ENCODE measurements around the gene EMILIN1.
A peak's percentile ranks its signal among the peaks of the same experiment; 100 is the strongest.

Gene EMILIN1

GRCh38 chr2:27092696-27093429 is 14.4 kb downstream of the EMILIN1 start:
- POLR2A ChIA-PET = no interaction called here

GRCh38 chr2:27093430-27094352 is 15.3 kb downstream of the EMILIN1 start:
- Histone ChIP-seq H3K36me3 (ENCODE audit: control insufficient read depth in 4 of 4, insufficient read depth in 4 of 4, low read length in 3 of 4) (no peaks in the 10 kb centered on the region), H3K27ac (ENCODE audit: insufficient read depth in 1 of 2, low read depth in 1 of 2, low read length in 2 of 2, poor library complexity in 1 of 2, severe bottlenecking in 2 of 2) (no peak overlapping the region), H3K4me1 (ENCODE audit: control extremely low read depth in 1 of 4, control insufficient read depth in 4 of 4, insufficient read depth in 4 of 4, low read length in 3 of 4) (peaks cover 0 to 12% (median 10%) of the 10 kb centered on the region in 4 experiments), H3K4me3 (ENCODE audit: control insufficient read depth in 1 of 7, extremely low read depth in 1 of 7, insufficient read depth in 4 of 7, low read depth in 2 of 7, low read length in 6 of 7) (no peak overlapping the region), H3K27me3 (replicated peaks in 2 of 5; ENCODE audit: control insufficient read depth in 4 of 5, insufficient read depth in 5 of 5, low read length in 4 of 5) (no peaks in the 10 kb centered on the region), H3K9me3 (ENCODE audit: control extremely low read depth in 1 of 5, control insufficient read depth in 4 of 5, insufficient read depth in 2 of 5, low read depth in 1 of 5, low read length in 4 of 5) (no peaks in the 10 kb centered on the region)
- 100% methylated on average over 4 of the region's 6 CpGs for WGBS (ENCODE audit: insufficient coverage)
- CTCF ChIA-PET = interaction anchor here (0.8 to 2.0 kb wide), 11 partner anchors 8 to 125 kb away, joined by 3 to 8 read pairs (median 4); partner anchors contain the start of gene ABHD1
- no peak for DNase-seq
- POLR2A ChIA-PET = no interaction called here

More at GRCh38 chr2:27092696-27093429, 14.4 kb downstream of the EMILIN1 start:
- Histone ChIP-seq H3K27me3 (replicated peaks in 2 of 5; ENCODE audit: control insufficient read depth in 4 of 5, insufficient read depth in 5 of 5, low read length in 4 of 5) (no peaks in the 10 kb centered on the region), H3K4me1 (ENCODE audit: control extremely low read depth in 1 of 4, control insufficient read depth in 4 of 4, insufficient read depth in 4 of 4, low read length in 3 of 4) (peaks cover 0 to 12% (median 10%) of the 10 kb centered on the region in 4 experiments), H3K27ac (ENCODE audit: insufficient read depth in 1 of 2, low read depth in 1 of 2, low read length in 2 of 2, poor library complexity in 1 of 2, severe bottlenecking in 2 of 2) (no peak overlapping the region), H3K9me3 (ENCODE audit: control extremely low read depth in 1 of 5, control insufficient read depth in 4 of 5, insufficient read depth in 2 of 5, low read depth in 1 of 5, low read length in 4 of 5) (no peaks in the 10 kb centered on the region), H3K36me3 (ENCODE audit: control insufficient read depth in 4 of 4, insufficient read depth in 4 of 4, low read length in 3 of 4) (no peaks in the 10 kb centered on the region), H3K4me3 (ENCODE audit: control insufficient read depth in 1 of 7, extremely low read depth in 1 of 7, insufficient read depth in 4 of 7, low read depth in 2 of 7, low read length in 6 of 7) (no peak overlapping the region)
- 90% methylated on average over 9 of the region's 10 CpGs for WGBS (ENCODE audit: insufficient coverage)
- DNase-seq = no peak
- CTCF ChIA-PET = interaction anchor here (0.9 to 2.0 kb wide), 7 partner anchors 10 to 99 kb away, joined by 3 to 8 read pairs (median 3); no protein-coding TSS in a partner anchor

- Histone ChIP-seq H3K36me3 (ENCODE audit: control insufficient read depth in 4 of 4, insufficient read depth in 4 of 4, low read length in 3 of 4) (peaks cover 0 to under 1% (median 0%) of the 10 kb centered on the region in 4 experiments), H3K9me3 (ENCODE audit: control extremely low read depth in 1 of 5, control insufficient read depth in 4 of 5, insufficient read depth in 2 of 5, low read depth in 1 of 5, low read length in 4 of 5) (no peaks in the 10 kb centered on the region), H3K27ac (ENCODE audit: insufficient read depth in 1 of 2, low read depth in 1 of 2, low read length in 2 of 2, poor library complexity in 1 of 2, severe bottlenecking in 2 of 2) (no peak overlapping the region), H3K27me3 (replicated peaks in 2 of 5; ENCODE audit: control insufficient read depth in 4 of 5, insufficient read depth in 5 of 5, low read length in 4 of 5) (no peaks in the 10 kb centered on the region), H3K4me3 (ENCODE audit: control insufficient read depth in 1 of 7, extremely low read depth in 1 of 7, insufficient read depth in 4 of 7, low read depth in 2 of 7, low read length in 6 of 7) (no peak overlapping the region), H3K4me1 (ENCODE audit: control extremely low read depth in 1 of 4, control insufficient read depth in 4 of 4, insufficient read depth in 4 of 4, low read length in 3 of 4) (peaks cover 0 to 12% (median 10%) of the 10 kb centered on the region in 4 experiments)
- no peak for DNase-seq
- POLR2A ChIA-PET = no interaction called here
- 99% methylated on average over 22 of the region's 24 CpGs for WGBS (ENCODE audit: insufficient coverage)
- CTCF ChIA-PET = interaction anchor here (0.8 to 2.0 kb wide), 9 partner anchors 9 to 125 kb away, joined by 3 to 8 read pairs (median 4); partner anchors contain the start of gene ABHD1
These were observed 16.1 kb downstream of the EMILIN1 start for GRCh38 chr2:27094353-27094984.

GRCh38 chr2:27095427-27095744 is 17.0 kb downstream of the EMILIN1 start:
- no peak overlapping the region for H3K27ac ChIP-seq (ENCODE audit: insufficient read depth in 1 of 2, low read depth in 1 of 2, low read length in 2 of 2, poor library complexity in 1 of 2, severe bottlenecking in 2 of 2)
- ChIA-PET CTCF (interaction anchor here (1.2 to 8.2 kb wide), 3 partner anchors 71 to 97 kb away, joined by 3 to 97 read pairs (median 5); no protein-coding TSS in a partner anchor), POLR2A (no interaction called here)
- H3K4me3 ChIP-seq (ENCODE audit: control insufficient read depth in 1 of 7, extremely low read depth in 1 of 7, insufficient read depth in 4 of 7, low read depth in 2 of 7, low read length in 6 of 7) = peak overlapping the region in 1 of 7 experiments; percentile 5
- H3K9me3 ChIP-seq (ENCODE audit: control extremely low read depth in 1 of 5, control insufficient read depth in 4 of 5, insufficient read depth in 2 of 5, low read depth in 1 of 5, low read length in 4 of 5) = no peaks in the 10 kb centered on the region
- no peaks in the 10 kb centered on the region for H3K27me3 ChIP-seq (replicated peaks in 2 of 5; ENCODE audit: control insufficient read depth in 4 of 5, insufficient read depth in 5 of 5, low read length in 4 of 5)
- WGBS (ENCODE audit: insufficient coverage) = 92% methylated on average over 2 of the region's 2 CpGs
- peaks cover 0 to 12% (median 10%) of the 10 kb centered on the region in 4 experiments for H3K4me1 ChIP-seq (ENCODE audit: control extremely low read depth in 1 of 4, control insufficient read depth in 4 of 4, insufficient read depth in 4 of 4, low read length in 3 of 4)
- H3K36me3 ChIP-seq (ENCODE audit: control insufficient read depth in 4 of 4, insufficient read depth in 4 of 4, low read length in 3 of 4) = peaks cover 0 to 3% (median 0%) of the 10 kb centered on the region in 4 experiments
- DNase-seq = no peak

- POLR2A ChIA-PET = no interaction called here
- 27% methylated on average over 15 of the region's 18 CpGs for WGBS (ENCODE audit: insufficient coverage)
These were observed 17.6 kb downstream of the EMILIN1 start for GRCh38 chr2:27095745-27096651.

More at GRCh38 chr2:27095745-27096651, 17.6 kb downstream of the EMILIN1 start:
- Histone ChIP-seq H3K4me3 (ENCODE audit: control insufficient read depth in 1 of 7, extremely low read depth in 1 of 7, insufficient read depth in 4 of 7, low read depth in 2 of 7, low read length in 6 of 7) (peak overlapping the region in 5 of 7 experiments; percentile 35 to 77 (median 57)), H3K36me3 (ENCODE audit: control insufficient read depth in 4 of 4, insufficient read depth in 4 of 4, low read length in 3 of 4) (peaks cover 0 to 5% (median 0%) of the 10 kb centered on the region in 4 experiments), H3K27me3 (replicated peaks in 2 of 5; ENCODE audit: control insufficient read depth in 4 of 5, insufficient read depth in 5 of 5, low read length in 4 of 5) (no peaks in the 10 kb centered on the region), H3K27ac (ENCODE audit: insufficient read depth in 1 of 2, low read depth in 1 of 2, low read length in 2 of 2, poor library complexity in 1 of 2, severe bottlenecking in 2 of 2) (peak overlapping the region in 1 of 2 experiments; percentile 11), H3K9me3 (ENCODE audit: control extremely low read depth in 1 of 5, control insufficient read depth in 4 of 5, insufficient read depth in 2 of 5, low read depth in 1 of 5, low read length in 4 of 5) (no peaks in the 10 kb centered on the region), H3K4me1 (ENCODE audit: control extremely low read depth in 1 of 4, control insufficient read depth in 4 of 4, insufficient read depth in 4 of 4, low read length in 3 of 4) (peaks cover 0 to 12% (median 10%) of the 10 kb centered on the region in 4 experiments)
- CTCF ChIA-PET = interaction anchor here (0.7 to 8.2 kb wide), 12 partner anchors 8 to 97 kb away, joined by 3 to 97 read pairs (median 4); partner anchors contain the start of genes KHK and TCF23
- DNase-seq = peak in 2 of 3 donors; percentile 66 to 68

Data from common myeloid progenitor, CD34-positive (primary cell).